ENCODE results near the gene DNAH5. TPM values are rescaled to one million over a fixed set of nuclear protein-coding genes. Genes with fewer than 3 reads are reported as not detected.

The DNAH5 gene
- total RNA-seq, 6 donors from 2014 or later, result 5.0 to 47.3 (median 10.7) TPM

- H3K4me3 ChIP-seq, result no peak overlapping the region
- H3K36me3 ChIP-seq, result no peaks in the 10 kb centered on the region
- TF ChIP-seq CTCF (IDR thresholded peaks at IDR 0.05) (no peak), POLR2AphosphoS5 (IDR thresholded peaks at IDR 0.05) (no peak), POLR2A (IDR thresholded peaks at IDR 0.05) (no peak), EP300 (IDR thresholded peaks at IDR 0.05) (no peak)
- no peaks in the 10 kb centered on the region for H3K9me3 ChIP-seq
- no peaks in the 10 kb centered on the region for H3K27me3 ChIP-seq
- H3K4me1 ChIP-seq, result no peaks in the 10 kb centered on the region
- WGBS, 2 donors, result 44 to 45% methylated on average over 3 of the region's 3 CpGs
- ATAC-seq (ENCODE audit: low FRiP score in 2 of 2), result no peak
- no peak for DNase-seq
- no peak overlapping the region for H3K27ac ChIP-seq
Observed at GRCh38 chr5:13664377-13664776, 280.1 kb downstream of the DNAH5 start.

- no peak for ATAC-seq (ENCODE audit: low FRiP score in 2 of 2)
- no peaks in the 10 kb centered on the region for H3K4me1 ChIP-seq
Observed at GRCh38 chr5:13662626-13663025, 281.9 kb downstream of the DNAH5 start.

GRCh38 chr5:13661272-13661671, 283.2 kb downstream of the DNAH5 start:
- TF ChIP-seq POLR2AphosphoS5 (IDR thresholded peaks at IDR 0.05), result no peak
- TF ChIP-seq POLR2A (IDR thresholded peaks at IDR 0.05), result no peak
- TF ChIP-seq EP300 (IDR thresholded peaks at IDR 0.05), result no peak
- no peak for TF ChIP-seq CTCF (IDR thresholded peaks at IDR 0.05)
- Histone ChIP-seq H3K4me1 (no peaks in the 10 kb centered on the region), H3K27me3 (no peaks in the 10 kb centered on the region), H3K4me3 (no peak overlapping the region), H3K9me3 (no peaks in the 10 kb centered on the region), H3K36me3 (no peaks in the 10 kb centered on the region), H3K27ac (no peak overlapping the region)
- WGBS, 2 donors, result 81 to 100% methylated on average over 1 of the region's 1 CpG
- DNase-seq (no peak), ATAC-seq (ENCODE audit: low FRiP score in 2 of 2) (no peak)

More at GRCh38 chr5:13662626-13663025, 281.9 kb downstream of the DNAH5 start:
- Histone ChIP-seq H3K4me3 (no peak overlapping the region), H3K9me3 (no peaks in the 10 kb centered on the region), H3K36me3 (no peaks in the 10 kb centered on the region), H3K27me3 (no peaks in the 10 kb centered on the region), H3K27ac (no peak overlapping the region)
- TF ChIP-seq POLR2AphosphoS5 (IDR thresholded peaks at IDR 0.05) (no peak), POLR2A (IDR thresholded peaks at IDR 0.05) (no peak), CTCF (IDR thresholded peaks at IDR 0.05) (no peak), EP300 (IDR thresholded peaks at IDR 0.05) (no peak)
- no peak for DNase-seq

- no peak for ATAC-seq (ENCODE audit: low FRiP score in 2 of 2)
Observed at GRCh38 chr5:13660072-13660471, 284.4 kb downstream of the DNAH5 start.

More at GRCh38 chr5:13660072-13660471, 284.4 kb downstream of the DNAH5 start:
- H3K9me3 ChIP-seq, result no peaks in the 10 kb centered on the region
- TF ChIP-seq CTCF (IDR thresholded peaks at IDR 0.05) (no peak), POLR2A (IDR thresholded peaks at IDR 0.05) (no peak), POLR2AphosphoS5 (IDR thresholded peaks at IDR 0.05) (no peak), EP300 (IDR thresholded peaks at IDR 0.05) (no peak)
- 45 to 47% methylated on average over 3 of the region's 3 CpGs for WGBS, 2 donors
- H3K4me3 ChIP-seq, result no peak overlapping the region
- no peak overlapping the region for H3K27ac ChIP-seq
- no peaks in the 10 kb centered on the region for H3K4me1 ChIP-seq
- no peaks in the 10 kb centered on the region for H3K27me3 ChIP-seq
- no peaks in the 10 kb centered on the region for H3K36me3 ChIP-seq
- DNase-seq, result no peak
